Measurements from ENCODE around the gene ERO1B. TPM values are rescaled to one million over a fixed set of nuclear protein-coding genes. Genes with fewer than 3 reads are reported as not detected.

ERO1B gene
- total and polyA plus RNA-seq, 2 donors (not counting 1 experiment from before 2014, with no cell fraction given): 2.2 to 5.0 TPM

DNA sequence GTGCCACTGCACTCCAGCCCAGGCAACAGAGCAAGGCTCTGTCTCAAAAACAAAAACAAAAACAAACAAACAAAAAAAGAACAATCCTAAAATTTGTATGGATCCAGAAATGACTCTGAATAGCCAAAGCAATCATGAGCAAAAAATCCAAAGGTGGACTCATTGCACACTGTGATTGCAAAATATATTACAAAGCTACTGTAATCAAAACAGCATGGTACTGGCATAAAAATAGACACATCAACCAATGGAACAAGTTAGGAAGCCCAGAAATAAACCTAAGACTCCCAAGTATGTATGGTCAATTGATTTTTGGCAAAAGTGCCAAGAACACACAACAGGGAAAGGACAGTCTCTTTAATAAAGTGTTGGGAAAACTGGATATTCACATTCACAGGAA lies 19.9 kb downstream of the ERO1B start:
- Histone ChIP-seq H4K20me1 (ENCODE audit: control insufficient read depth, extremely low read depth, insufficient read depth, low read length) (no peaks in the 10 kb centered on the region), H3K27ac (ENCODE audit: insufficient read depth, low read length) (no peak overlapping the region), H3K4me2 (ENCODE audit: extremely low read depth, insufficient read depth, low read length) (no peak overlapping the region), H3K79me2 (ENCODE audit: control insufficient read depth, insufficient read depth, low read length) (no peaks in the 10 kb centered on the region), H3K9ac (ENCODE audit: insufficient read depth, low read length) (no peak overlapping the region), H3K27me3 (ENCODE audit: control insufficient read depth, insufficient read depth, low read length) (no peaks in the 10 kb centered on the region), H3K9me3 (ENCODE audit: control insufficient read depth, insufficient read depth, low read depth, low read length) (no peaks in the 10 kb centered on the region), H2AFZ (ENCODE audit: low read length) (no peak overlapping the region), H3K4me3 (replicated peaks in 1 of 4; ENCODE audit: control extremely low read depth in 1 of 4, insufficient read depth in 1 of 4, low read depth in 3 of 4, low read length in 4 of 4) (no peak overlapping the region), H3K36me3 (ENCODE audit: control insufficient read depth, insufficient read depth, low read length) (no peaks in the 10 kb centered on the region), H3K4me1 (ENCODE audit: control insufficient read depth, extremely low read depth, insufficient read depth, low read length) (no peaks in the 10 kb centered on the region)
- no peak for DNase-seq (ENCODE audit: low read depth in 2 of 2)
- TF ChIP-seq CTCF (conservative IDR thresholded peaks at IDR 0.05 in 1 of 2, IDR thresholded peaks at IDR 0.05 in 1 of 2; ENCODE audit: low read depth in 1 of 2, low read length in 2 of 2): no peak
- TF ChIP-seq EZH2 (IDR thresholded peaks at IDR 0.05; ENCODE audit: low read length, missing control alignments): no peak

DNA sequence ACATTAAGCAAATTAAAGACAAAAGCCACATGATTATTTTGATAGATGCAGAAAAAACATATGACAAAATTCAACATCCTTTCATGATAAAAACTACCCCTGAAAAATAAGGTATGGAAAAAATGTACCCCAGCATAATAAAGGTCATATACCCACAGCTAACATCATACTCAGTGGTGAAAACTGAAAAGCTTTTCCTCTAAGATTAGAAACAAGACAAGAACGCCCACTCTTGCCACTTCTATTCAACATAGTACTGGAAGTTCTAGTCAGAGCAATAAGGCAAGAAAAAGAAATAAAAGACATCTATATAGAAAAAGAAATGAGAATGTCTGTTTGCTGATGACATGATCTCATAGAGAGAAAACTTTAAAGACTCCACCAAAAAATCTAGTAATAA lies 20.7 kb downstream of the ERO1B start:
- H3K9ac ChIP-seq (ENCODE audit: insufficient read depth, low read length): no peak overlapping the region
- no peak for TF ChIP-seq EZH2 (IDR thresholded peaks at IDR 0.05; ENCODE audit: low read length, missing control alignments)
- no peak for TF ChIP-seq CTCF (conservative IDR thresholded peaks at IDR 0.05 in 1 of 2, IDR thresholded peaks at IDR 0.05 in 1 of 2; ENCODE audit: low read depth in 1 of 2, low read length in 2 of 2)
- H3K4me1 ChIP-seq (ENCODE audit: control insufficient read depth, extremely low read depth, insufficient read depth, low read length): no peaks in the 10 kb centered on the region
- no peak overlapping the region for H3K4me2 ChIP-seq (ENCODE audit: extremely low read depth, insufficient read depth, low read length)
- no peak overlapping the region for H3K27ac ChIP-seq (ENCODE audit: insufficient read depth, low read length)
- H3K4me3 ChIP-seq (replicated peaks in 1 of 4; ENCODE audit: control extremely low read depth in 1 of 4, insufficient read depth in 1 of 4, low read depth in 3 of 4, low read length in 4 of 4): no peak overlapping the region
- no peaks in the 10 kb centered on the region for H3K27me3 ChIP-seq (ENCODE audit: control insufficient read depth, insufficient read depth, low read length)
- H4K20me1 ChIP-seq (ENCODE audit: control insufficient read depth, extremely low read depth, insufficient read depth, low read length): no peaks in the 10 kb centered on the region
- H3K79me2 ChIP-seq (ENCODE audit: control insufficient read depth, insufficient read depth, low read length): no peaks in the 10 kb centered on the region
- H3K36me3 ChIP-seq (ENCODE audit: control insufficient read depth, insufficient read depth, low read length): no peaks in the 10 kb centered on the region
- DNase-seq (ENCODE audit: low read depth in 2 of 2): no peak
- no peak overlapping the region for H2AFZ ChIP-seq (ENCODE audit: low read length)
- H3K9me3 ChIP-seq (ENCODE audit: control insufficient read depth, insufficient read depth, low read depth, low read length): no peaks in the 10 kb centered on the region

GRCh38 chr1:236259043-236259442 lies 22.7 kb downstream of the ERO1B start:
- H3K27me3 ChIP-seq (ENCODE audit: control insufficient read depth, insufficient read depth, low read length): no peaks in the 10 kb centered on the region
- no peak overlapping the region for H3K9ac ChIP-seq (ENCODE audit: insufficient read depth, low read length)
- no peak overlapping the region for H2AFZ ChIP-seq (ENCODE audit: low read length)
- no peak overlapping the region for H3K27ac ChIP-seq (ENCODE audit: insufficient read depth, low read length)
- H3K4me3 ChIP-seq (replicated peaks in 1 of 4; ENCODE audit: control extremely low read depth in 1 of 4, insufficient read depth in 1 of 4, low read depth in 3 of 4, low read length in 4 of 4): no peak overlapping the region
- H3K36me3 ChIP-seq (ENCODE audit: control insufficient read depth, insufficient read depth, low read length): no peaks in the 10 kb centered on the region
- H3K9me3 ChIP-seq (ENCODE audit: control insufficient read depth, insufficient read depth, low read depth, low read length): no peaks in the 10 kb centered on the region
- H3K4me1 ChIP-seq (ENCODE audit: control insufficient read depth, extremely low read depth, insufficient read depth, low read length): no peaks in the 10 kb centered on the region
- no peak for DNase-seq (ENCODE audit: low read depth in 2 of 2)
- TF ChIP-seq EZH2 (IDR thresholded peaks at IDR 0.05; ENCODE audit: low read length, missing control alignments) (no peak), CTCF (conservative IDR thresholded peaks at IDR 0.05 in 1 of 2, IDR thresholded peaks at IDR 0.05 in 1 of 2; ENCODE audit: low read depth in 1 of 2, low read length in 2 of 2) (no peak)
- no peaks in the 10 kb centered on the region for H4K20me1 ChIP-seq (ENCODE audit: control insufficient read depth, extremely low read depth, insufficient read depth, low read length)
- no peak overlapping the region for H3K4me2 ChIP-seq (ENCODE audit: extremely low read depth, insufficient read depth, low read length)
- no peaks in the 10 kb centered on the region for H3K79me2 ChIP-seq (ENCODE audit: control insufficient read depth, insufficient read depth, low read length)

All from fibroblast of lung (primary cell).